Effector CD4-positive, alpha-beta T cell (primary cell): ENCODE results near the gene B3GAT3.
A peak's percentile ranks its signal among the peaks of the same experiment; 100 is the strongest.
"Not testable (repeated sequence)": the region's sequence is repeated elsewhere in the genome, so short reads cannot be mapped to it uniquely, and the experiment has no call there.

Source experiments
- DNase-seq: peaks from one replicate; pipeline ENCODE4 v3.0.0-alpha.2; 2020

The B3GAT3 gene

DNA sequence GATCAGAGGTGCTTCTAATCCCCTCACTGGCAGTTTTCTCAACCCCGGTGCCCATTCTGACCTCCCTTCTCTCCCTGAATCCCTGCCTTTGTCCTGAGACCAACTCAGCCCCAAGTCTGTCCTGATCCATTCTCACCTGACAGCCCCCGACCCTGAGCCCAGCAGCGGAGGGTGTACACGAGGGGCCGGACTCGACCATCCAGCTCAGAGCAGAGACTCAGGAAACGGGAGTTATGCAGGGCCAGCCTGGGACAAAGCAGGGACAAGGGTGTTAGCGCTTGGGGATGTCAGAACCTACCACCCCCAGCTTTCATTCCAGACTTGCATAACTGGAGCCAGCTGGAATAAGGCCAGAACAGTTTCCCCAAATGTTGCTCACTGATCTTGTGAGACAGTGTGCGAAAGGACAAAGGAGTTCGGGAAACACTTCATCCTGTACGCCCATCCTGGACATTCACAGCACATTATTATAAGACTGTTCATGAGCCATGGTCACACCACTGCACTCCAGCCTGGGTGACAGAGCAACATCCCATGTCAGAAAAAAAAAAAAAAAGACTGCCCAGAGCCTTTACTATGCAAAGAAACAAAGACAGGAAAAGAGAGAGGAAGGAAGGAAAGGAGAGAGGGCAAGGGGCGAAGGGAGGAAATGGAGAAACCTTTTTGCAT, 44.6 kb downstream of the B3GAT3 start:
- no peak for DNase-seq

DNA sequence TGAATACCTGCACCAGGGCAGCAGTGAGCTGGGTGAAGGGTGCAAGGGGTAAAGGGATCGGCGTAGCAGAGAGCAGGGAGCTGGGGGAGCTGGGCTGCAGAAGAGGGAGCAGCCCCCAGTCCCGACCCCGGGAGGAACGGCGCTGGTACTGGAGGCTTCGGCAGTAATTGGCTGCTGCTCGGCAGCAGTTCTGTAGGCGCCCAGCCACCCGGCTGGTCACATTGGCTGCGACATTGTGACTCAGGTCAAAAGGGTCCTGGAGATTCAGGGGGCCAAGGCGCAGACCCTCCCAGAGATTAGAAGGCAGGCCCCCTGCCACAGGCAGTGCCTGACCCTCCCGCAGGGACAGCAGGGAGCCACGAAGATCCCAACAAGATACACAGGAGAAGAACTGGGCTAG, 45.9 kb downstream of the B3GAT3 start:
- DNase-seq = no peak

DNA sequence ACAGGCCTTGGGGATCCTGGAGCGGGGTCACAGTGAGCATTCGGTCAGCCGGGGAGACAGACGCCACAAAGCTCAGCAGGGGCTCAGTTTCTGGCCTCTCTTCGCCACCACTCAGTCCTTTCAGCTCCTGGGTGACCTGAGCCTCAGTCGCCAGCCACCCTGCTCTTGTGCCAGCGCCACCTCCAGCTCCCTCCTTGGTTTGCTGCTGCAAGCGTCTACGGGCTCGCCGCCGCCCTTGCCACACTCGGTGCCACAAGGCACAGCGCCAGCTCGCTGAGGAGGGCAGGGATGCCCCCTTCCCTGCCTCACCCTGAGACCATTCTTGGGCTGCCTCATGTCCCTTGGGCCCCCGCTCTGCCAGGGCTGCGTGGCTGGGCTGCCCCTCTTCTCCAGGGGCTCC, 46.6 kb downstream of the B3GAT3 start:
- DNase-seq = no peak

DNA sequence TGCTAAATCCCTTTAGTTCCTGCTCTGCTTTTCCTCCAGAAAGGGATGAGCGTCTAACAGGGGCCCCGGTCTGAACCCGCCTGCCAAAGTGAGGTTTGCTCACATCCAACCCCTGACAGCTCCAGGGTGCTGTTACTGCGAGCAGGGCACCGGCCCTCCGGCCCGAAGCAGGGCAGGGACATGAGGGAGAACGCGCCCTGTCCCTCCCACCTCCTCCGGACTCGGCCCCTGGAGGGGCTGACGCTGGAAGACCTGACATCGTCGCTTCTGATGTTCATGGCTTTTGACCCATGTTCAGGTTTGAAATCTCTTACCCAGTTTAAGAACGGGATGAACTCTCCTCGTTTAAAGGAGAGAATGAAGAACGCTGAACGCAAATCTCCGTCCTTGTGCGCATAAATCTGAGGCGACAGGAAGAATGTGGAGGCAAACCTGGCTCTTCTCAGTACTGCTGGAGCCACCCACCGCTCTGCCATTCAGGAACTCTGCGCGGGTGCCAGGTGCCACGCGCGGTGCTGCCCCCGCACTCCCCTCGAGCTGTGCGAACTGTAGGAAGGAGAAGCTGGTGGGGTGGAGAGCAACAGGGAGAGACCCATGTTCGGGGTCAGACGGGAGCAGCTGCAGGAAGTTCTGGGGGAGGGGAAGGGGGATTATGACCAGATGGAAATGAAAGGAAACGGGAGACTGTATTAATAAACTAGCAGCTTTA, 47.3 kb downstream of the B3GAT3 start:
- no peak for DNase-seq

GRCh38 chr11:62573592-62574362, 48.0 kb downstream of the B3GAT3 start, which contains the start of gene EEF1G:
Gene EEF1G, minus strand, starts transcription at chr11:62573891. Its CDS starts 49 bp downstream, at chr11:62573842.
- peak; percentile 96 for DNase-seq

GRCh38 chr11:62573006-62573591, 48.7 kb downstream of the B3GAT3 start:
- no peak for DNase-seq

DNA sequence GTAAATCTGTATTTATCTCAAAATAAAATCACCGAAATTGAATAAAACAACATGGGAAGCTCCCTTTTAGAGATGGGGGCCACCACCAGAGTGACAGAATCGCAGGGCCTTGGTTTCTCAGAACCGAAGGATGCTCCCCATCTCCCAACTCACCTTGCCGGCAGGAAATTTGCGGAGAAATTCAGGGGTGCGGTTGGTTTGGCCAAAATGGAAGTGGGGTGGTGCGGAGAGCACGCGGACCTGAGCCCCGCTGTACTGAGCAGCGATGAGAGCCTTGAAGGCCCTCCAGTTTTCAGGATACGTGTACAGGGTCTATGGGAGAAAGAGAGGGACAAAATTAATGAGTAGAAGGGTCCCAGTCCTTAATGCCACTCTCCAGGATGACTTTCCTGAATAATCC, 49.4 kb downstream of the B3GAT3 start:
- no peak for DNase-seq

GRCh38 chr11:62571493-62571892, 50.3 kb downstream of the B3GAT3 start:
- not testable (repeated sequence) for DNase-seq

DNA sequence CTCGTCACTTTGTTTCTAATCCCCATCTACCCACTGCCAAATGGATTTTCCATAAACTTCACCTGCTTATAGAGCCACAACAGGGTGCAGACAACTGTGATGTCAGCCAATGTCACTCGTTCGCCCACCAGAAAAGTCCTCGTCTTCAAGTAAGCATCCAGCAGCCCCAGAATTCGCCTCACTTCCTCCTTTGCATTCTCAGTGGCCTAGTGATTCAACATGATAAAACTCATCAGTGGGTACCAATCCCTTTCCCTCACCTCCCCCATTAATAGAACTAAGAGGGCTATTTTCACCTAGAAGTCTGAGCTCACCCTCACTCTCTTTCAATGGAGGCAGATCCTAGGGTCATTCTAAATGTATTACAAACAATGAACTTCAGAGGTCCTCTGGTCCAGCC, 50.9 kb downstream of the B3GAT3 start:
- not testable (repeated sequence) for DNase-seq

GRCh38 chr11:62569611-62570010, 52.2 kb downstream of the B3GAT3 start:
- DNase-seq = no peak

- DNase-seq = no peak
These were observed 54.7 kb downstream of the B3GAT3 start for GRCh38 chr11:62567018-62567633.

GRCh38 chr11:62566247-62566646, 55.5 kb downstream of the B3GAT3 start:
- no peak for DNase-seq
